RPMI7951 (cell line): ENCODE measurements around the gene RPS21. TPM values are rescaled to one million over a fixed set of nuclear protein-coding genes. Genes with fewer than 3 reads are reported as not detected.

Experiments used
- DNase-seq: peaks from one replicate; pipeline ENCODE4 v3.0.0-alpha.2; 2012; ENCODE audit warnings: low read depth
- total RNA-seq: library from RNA; depleted of rRNA; stranded (reverse); fragments of >200 nt; shearing (Covaris generic); gene quantifications from 2 replicates; pipeline ENCODE4 v1.2.3, GENCODE V29; 2014

RPS21 gene
- total RNA-seq, 1 experiment from 2014 or later = 2,752 TPM

GRCh38 chr20:62410746-62411478 is 24.0 kb downstream of the RPS21 start:
- DNase-seq = no peak

- DNase-seq = no peak
Measured at GRCh38 chr20:62411479-62412193, 24.7 kb downstream of the RPS21 start.

GRCh38 chr20:62412194-62413024 is 25.5 kb downstream of the RPS21 start:
- no peak for DNase-seq

DNA sequence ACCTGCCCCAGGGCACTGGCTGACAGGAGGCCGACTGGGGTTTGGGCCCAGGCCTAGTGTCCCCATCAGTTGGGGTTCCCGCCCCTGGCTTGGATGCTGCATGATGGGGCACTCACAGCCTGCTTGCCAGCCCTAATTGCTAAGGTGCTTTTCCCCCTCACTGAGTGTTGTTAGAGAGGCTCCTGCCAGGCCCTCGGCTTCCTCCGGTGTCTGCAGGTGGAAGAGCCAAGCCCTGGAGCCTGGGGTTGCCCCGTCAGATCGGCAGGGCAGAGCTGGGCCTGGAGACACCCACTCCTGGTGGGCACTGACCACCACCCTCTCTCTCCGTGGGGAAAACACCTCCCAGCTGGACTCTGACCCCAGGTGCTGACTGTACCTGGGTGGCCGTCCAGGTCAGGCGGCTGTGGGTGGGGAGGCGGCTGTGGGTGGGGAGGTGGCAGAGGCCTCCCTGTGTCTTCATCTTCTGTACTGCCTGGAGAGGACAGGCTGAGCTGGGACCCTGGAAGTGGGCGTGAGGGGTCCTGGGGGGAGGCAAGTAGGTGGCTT is 26.2 kb downstream of the RPS21 start:
- DNase-seq = no peak

GRCh38 chr20:62413896-62414481 is 27.1 kb downstream of the RPS21 start:
- no peak for DNase-seq

DNA sequence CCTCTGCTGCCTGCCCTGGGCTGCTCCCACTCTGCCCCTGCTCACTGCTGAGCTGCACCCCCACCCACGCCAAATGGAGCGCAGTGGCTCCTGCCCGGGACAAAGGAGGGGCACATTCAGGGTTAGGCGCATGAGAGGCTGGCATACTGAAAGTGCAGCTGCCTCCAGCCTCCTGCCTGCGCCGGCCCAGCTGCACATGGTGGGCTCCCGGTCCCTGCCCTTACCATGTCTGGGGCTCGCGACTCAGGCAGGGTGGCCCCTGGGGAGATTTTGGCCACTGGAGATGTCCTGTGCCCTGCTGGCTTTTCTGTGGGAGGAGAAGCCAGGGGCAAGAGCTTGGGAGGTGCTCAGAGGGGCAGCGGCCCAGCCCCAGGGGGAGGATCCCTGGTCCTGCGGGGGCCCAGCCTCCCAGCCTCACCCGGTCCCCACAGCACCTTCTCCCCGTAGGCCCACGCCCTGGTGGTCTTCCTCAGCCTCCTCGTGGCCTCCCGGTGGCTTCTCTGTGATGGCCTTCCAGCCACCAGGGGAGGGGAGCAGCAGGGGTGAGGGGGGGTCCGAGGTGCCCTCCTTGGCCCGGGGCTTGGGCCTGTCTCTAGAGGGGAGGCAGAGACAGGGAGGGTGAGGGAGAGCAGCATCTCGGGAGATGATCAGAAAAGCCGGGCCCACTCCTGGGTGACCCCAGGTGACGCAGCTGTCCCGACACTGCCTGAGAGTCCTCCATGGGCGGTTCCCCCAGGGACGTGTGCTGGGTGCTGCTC is 28.6 kb downstream of the RPS21 start:
- DNase-seq = no peak

DNA sequence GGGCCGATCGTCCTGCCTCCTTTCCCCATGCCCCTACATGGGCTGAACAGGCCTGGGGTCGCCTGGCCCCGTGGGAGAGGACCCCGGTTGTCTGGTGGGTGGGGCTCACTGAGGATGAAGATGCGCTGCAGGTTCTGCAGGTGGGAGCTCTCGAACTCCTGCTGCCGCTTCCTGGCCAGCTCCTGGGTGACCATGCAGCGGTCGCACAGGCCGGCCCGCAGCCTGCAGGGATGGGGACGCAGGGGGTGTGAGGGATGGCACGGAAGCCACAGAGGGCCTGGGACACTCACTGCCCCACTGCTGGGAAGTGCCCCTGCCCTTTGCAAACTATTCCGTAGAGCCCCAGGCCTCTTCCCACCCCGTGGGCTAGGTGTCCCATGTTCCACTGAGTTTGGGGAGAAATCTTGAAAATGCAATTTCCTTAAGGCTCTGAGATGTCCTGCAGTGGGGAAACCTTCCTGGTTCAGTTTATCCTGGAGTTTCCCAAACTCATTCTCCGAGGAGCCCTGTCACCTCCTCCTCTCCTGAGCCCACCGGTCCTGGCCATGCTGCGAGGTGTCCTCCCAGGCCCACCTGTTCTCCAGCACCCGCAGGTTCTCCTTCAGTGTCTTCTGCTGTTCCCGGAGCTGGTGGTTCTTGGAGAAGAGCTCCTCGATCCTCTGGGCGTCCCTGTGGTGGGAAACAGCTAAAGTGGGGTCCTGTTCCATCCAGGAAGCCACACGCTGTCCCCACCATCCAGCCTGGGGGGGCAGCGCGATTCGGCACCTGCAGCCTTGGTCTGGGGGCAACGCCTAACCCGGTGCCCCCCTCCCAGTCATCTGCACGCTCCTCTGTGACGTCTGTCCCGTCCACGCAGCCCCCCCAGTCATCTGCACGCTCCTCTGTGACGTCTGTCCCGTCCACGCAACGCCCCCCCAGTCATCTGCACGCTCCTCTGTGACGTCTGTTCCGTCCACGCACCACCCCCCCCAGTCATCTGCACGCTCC is 30.0 kb downstream of the RPS21 start:
- no peak for DNase-seq

- no peak for DNase-seq
Measured at GRCh38 chr20:62417981-62418708, 31.2 kb downstream of the RPS21 start.

DNA sequence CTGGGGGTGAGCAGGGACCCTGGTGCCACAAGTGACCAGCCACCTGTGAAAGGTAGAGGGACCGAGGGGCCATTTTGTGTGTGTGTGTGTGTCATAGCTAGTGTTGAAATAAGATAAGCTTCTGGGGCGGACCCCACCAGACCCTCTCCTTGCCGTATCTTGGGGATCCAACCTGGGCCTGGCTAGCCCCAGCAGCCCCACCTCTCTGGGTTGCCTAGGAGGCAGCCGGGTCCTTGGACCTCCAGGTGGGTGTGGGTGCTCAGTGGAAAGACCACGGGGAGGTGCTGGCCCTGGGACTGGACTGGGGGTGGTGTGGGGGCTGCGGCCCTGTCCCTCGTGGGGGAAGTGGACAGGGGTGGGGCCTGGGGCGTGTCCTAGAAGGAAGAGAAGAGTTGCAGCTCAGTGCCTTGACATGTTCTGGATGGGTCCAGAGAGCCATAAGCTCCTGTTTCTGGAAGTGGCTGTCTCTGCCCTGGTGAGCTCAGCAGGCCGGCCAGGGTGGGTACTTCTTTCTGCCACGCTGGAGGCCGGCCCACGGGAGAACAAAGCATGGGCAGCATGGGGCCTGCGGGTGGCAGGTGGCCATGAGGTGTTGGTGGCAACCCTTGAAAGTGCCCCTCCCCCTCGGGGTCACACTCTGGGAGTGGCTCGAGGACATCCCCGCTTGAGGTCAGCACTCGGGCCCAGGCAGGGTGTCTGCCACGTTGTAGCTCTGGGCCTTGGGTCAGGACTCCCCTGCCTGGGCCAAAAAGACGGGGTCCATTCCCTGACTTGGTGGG is 32.0 kb downstream of the RPS21 start:
- DNase-seq = no peak

GRCh38 chr20:62419759-62420158 is 32.9 kb downstream of the RPS21 start:
- no peak for DNase-seq

- DNase-seq = no peak
Measured at GRCh38 chr20:62420846-62421715, 34.2 kb downstream of the RPS21 start.

DNA sequence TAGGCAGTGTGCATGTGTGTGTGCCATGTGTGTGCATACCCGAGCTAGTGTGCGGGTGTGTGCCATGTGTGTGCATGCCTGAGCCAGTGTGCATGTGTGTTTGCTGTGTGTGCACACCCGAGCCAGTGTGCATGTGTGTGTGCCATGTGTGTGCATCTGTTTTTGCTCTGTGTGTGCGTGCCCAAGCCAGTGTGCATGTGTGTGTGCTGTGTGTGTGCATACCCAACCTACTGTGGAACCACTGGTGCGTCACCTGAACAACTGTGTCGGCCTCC is 34.8 kb downstream of the RPS21 start:
- DNase-seq = no peak

- DNase-seq = no peak
Measured at GRCh38 chr20:62422636-62423325, 35.9 kb downstream of the RPS21 start.

DNA sequence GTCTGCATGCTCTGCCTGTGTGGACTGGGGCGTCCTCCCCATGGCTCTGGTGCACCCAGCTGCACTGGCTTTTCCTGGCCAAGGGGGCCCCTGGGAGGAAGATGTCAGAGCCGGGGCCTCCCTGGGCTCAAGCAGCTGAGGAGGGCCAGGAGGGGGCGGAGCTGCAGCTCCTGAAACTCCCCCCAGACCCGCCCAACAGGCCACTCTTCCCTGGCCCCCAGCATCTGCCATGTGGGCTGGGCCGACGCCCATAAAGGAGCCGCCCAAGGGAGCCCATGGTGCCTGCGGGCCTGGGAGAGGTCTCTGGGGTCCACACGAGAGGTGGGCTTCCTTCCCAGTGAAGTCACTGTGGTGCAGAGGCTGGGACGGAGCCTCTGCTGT is 36.4 kb downstream of the RPS21 start:
- DNase-seq = no peak

- no peak for DNase-seq
Measured at GRCh38 chr20:62424249-62425107, 37.6 kb downstream of the RPS21 start.
